RWPE1 (cell line): ENCODE measurements around the gene MYPOP.

Experiments used
- CTCF ChIA-PET: fragments of 350-600 bp; sonication (Branson Sonifier 250); formaldehyde crosslinking; extraction: SDS; loops from one replicate; lab custom pipeline; 2021; lab: Yijun Ruan, JAX
- POLR2A ChIA-PET: fragments of 400-600 bp; formaldehyde crosslinking; extraction: SDS; loops from one replicate; lab custom pipeline; 2020; ENCODE audit warnings: antibody characterized with exemption; ENCODE audit not compliant: low non-redundant PET; lab: Yijun Ruan, JAX
- DNase-seq: peaks from one replicate; pipeline ENCODE4 v3.0.0; 2012; ENCODE audit warnings: low spot score
- H3K27ac ChIP-seq: fragments of 450-650 bp; 2 replicates; pipeline ENCODE4 v1.5.1; 2017
- TF ChIP-seq, protein P1 (sequence below): fragments of 450-650 bp; conservative IDR thresholded peaks from 2 replicates; pipeline ENCODE4 v1.5.1; 2017; ENCODE audit warnings: low read depth, mild to moderate bottlenecking

MYPOP gene

DNA sequence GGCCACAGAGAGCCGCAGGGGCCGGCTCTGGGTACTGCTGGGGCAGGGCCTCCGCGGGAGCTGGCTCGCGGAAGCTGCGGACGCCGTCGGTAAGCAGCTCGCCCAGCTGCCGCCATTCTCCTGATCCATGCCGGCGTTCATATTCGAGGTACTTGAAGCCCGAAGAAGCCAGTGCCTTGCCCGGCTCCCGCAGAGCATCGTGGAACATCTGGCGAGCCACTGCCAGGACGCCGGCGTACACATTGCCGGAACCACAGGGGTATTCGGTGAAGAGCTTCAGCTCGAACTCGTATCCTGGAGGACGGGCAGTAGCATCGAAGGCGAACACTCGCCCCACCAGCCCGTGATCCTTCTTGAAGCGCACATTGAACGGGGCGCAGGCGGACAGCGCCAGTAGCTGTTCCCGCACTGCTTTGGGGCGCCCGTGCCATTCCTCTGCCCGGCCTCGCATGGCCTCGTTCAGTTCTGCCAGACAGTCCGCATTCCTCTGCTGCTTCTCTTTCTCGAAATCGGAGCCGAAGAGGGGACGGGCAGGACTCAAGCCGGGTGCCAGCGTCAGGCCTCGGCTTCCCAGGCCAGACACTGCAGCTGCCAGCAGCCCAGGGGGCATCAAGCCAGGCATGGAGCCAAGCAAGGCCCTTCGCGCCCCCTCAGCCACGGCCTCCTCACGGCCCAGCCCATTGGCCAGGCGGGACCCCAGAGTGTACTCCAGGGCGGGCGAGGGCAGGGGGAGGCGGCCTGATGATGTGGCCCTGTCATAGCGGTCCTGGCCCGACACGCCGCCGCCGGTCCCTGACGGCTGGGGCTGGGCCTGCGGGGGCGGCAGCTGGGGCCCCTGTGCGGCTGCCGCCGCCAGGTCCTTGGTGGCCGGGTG lies 17.5 kb downstream of the MYPOP start:
- POLR2A ChIA-PET = interaction anchor here (0.6 kb wide), 1 partner anchor 66 kb away, joined by 5 read pairs; no protein-coding TSS in a partner anchor

DNA sequence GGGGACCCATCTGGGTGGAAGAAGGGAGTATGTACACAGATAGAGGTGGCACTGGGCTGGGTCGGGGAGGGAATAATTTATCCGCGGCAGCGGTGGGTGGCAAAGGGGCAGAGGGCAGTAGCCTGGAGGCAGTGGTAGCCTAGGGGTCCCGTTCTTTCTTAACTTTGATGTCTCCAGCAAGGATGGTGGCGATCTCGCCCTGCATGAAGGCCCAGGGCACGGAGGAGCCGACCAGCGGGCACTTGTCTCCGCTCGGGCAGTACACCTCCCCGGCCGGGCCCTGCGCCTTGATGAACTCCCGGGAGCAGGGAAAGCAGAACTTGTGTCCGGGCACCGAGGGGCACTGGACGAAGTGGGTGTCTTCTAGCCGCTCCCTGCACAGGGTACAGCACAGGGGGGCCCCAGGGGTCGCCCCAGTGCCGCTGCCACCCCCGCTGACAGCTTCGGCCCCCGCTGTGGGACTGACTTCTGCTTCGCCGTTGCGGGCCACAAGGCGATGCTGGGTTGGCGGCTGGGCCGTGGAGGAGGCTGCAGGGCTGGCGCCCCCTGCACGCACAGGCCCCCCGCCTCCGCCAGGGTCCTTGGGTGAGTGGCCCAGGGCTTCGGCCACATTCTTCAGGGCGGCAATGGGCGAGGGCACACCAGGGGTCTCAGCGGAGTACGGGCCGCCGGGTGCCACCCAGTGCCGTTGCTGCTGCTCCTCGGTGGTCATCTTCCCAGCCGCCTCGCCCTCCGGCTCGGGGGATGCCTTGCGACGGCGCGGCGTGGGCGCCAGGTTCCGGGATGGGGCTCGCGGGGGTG lies 18.3 kb downstream of the MYPOP start:
- POLR2A ChIA-PET = interaction anchor here (0.6 kb wide), 1 partner anchor 66 kb away, joined by 5 read pairs; no protein-coding TSS in a partner anchor
- TF ChIP-seq, protein P1, sequence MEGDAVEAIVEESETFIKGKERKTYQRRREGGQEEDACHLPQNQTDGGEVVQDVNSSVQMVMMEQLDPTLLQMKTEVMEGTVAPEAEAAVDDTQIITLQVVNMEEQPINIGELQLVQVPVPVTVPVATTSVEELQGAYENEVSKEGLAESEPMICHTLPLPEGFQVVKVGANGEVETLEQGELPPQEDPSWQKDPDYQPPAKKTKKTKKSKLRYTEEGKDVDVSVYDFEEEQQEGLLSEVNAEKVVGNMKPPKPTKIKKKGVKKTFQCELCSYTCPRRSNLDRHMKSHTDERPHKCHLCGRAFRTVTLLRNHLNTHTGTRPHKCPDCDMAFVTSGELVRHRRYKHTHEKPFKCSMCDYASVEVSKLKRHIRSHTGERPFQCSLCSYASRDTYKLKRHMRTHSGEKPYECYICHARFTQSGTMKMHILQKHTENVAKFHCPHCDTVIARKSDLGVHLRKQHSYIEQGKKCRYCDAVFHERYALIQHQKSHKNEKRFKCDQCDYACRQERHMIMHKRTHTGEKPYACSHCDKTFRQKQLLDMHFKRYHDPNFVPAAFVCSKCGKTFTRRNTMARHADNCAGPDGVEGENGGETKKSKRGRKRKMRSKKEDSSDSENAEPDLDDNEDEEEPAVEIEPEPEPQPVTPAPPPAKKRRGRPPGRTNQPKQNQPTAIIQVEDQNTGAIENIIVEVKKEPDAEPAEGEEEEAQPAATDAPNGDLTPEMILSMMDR = no peak
- peak overlapping the region; percentile 93 for H3K27ac ChIP-seq
- DNase-seq = no peak
- CTCF ChIA-PET = interaction anchor here (0.7 to 1.1 kb wide), 3 partner anchors 19 to 66 kb away, joined by 3 to 5 read pairs (median 3); no protein-coding TSS in a partner anchor

More for the DNA sequence above, 17.5 kb downstream of the MYPOP start:
- peak overlapping the region; percentile 93 for H3K27ac ChIP-seq
- CTCF ChIA-PET = interaction anchor here (0.7 to 1.1 kb wide), 6 partner anchors 20 to 552 kb away, joined by 3 to 5 read pairs (median 3); no protein-coding TSS in a partner anchor
- TF ChIP-seq, protein P1 = no peak
- no peak for DNase-seq

DNA sequence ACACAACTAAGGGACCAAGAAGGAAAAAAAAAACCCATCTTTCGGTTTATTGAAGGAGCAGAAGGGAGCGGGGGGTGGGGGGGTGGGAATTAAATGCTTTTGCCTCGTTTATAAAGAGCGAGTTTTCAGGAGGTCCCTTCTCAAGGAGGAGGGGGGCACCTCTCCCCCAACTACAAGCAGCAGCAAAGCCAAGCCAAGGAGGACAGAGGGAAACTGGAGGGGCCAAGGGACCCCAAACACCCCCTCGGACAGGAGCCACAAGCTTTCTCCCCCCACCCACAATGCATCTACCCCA lies 18.9 kb downstream of the MYPOP start:
- ChIA-PET CTCF (no interaction called here), POLR2A (no interaction called here)
- peak overlapping the region; percentile 93 for H3K27ac ChIP-seq

DNA sequence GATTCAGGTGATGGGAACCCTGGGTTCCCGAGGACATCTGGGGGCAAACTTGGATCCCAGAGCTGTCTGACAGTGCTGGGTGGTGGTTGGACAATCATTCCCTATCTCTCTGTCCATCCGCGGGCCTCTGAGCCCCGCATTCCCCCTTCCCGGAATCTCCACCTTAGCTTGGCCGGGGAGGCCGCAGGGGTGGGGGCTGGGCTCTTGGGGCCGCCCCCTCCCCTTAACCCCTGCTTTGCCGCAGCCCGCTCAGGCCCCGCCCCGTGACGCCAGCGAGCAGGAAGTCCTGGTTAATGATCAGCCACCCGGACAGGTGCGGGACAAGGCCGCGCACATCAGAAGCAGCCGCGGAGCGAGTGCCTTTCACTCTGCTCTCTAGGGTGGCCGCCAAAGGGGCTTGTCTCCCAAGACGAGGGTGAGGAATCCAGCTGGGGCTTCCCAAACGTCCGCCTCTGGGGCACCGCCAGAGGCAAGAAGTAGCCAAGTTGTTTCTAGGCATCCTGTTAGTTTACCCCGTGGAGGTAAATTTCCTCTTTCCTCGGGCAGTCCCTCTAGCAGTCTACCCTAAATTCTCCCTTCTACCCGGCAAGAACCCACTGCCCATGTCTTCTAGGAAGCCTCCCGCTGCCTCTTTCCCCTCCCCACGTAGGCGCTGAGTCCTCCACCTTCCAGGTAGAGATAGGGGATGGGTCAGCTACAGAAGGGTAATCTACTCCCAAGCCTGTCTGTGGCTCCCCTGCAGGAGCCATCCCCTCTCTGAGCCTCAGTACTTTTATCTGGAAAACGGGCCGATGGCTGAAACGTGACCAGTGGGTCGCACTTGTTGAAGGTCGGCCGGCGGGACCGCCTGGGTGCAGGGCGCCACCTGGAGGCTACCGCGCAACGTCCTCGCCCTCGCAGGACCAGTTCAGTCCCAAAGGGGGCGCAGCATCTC lies 19.5 kb downstream of the MYPOP start:
- ChIA-PET CTCF (interaction anchor here (0.6 to 1.2 kb wide), 9 partner anchors 9 to 194 kb away, joined by 3 to 7 read pairs (median 4); partner anchors contain the start of gene FOXA3), POLR2A (interaction anchor here (0.9 kb wide), 1 partner anchor 115 kb away, joined by 4 read pairs; no protein-coding TSS in a partner anchor)
- H3K27ac ChIP-seq = no peak overlapping the region
- DNase-seq = peak; percentile 81
- TF ChIP-seq, protein P1 = peak; percentile 97

More for the DNA sequence above, 18.9 kb downstream of the MYPOP start:
- TF ChIP-seq, protein P1 = peak; percentile 60
- no peak for DNase-seq

DNA sequence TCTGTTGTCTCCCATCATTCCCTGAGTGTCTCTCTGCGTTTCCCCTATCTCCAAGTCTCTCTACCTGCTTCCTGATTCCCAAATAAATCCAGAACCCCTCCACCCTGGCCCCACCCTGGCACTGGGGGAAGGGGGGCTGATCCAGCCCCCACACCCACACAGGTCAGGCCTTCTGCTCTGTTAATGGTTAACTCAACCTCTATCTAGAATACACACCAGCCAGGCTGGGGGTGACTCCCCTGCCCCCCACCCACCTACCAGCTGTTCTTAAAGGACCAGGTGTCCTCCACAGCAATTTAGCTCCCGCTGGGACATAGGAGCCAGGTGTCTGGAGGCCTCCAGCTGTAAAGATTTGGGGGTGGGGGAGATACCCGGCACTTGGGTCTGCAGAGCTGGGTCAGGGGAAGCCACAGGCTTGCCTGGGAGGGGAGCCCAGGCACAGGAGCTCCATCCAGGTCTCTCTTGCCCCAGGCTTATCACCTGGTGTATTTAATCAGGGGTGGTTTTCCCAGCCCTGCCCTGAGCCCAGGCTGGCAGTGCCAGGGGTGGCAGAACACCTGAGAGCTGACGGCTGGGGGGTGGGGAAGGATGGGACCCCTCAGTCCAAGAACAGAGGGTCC lies 20.4 kb downstream of the MYPOP start:
- POLR2A ChIA-PET = interaction anchor here (0.9 kb wide), 1 partner anchor 114 kb away, joined by 4 read pairs; no protein-coding TSS in a partner anchor
- CTCF ChIA-PET = interaction anchor here (0.7 to 1.2 kb wide), 4 partner anchors 8 to 195 kb away, joined by 3 to 4 read pairs (median 4); no protein-coding TSS in a partner anchor
- DNase-seq = no peak
- H3K27ac ChIP-seq = no peak overlapping the region
- TF ChIP-seq, protein P1 = no peak
